GM08714 (cell line): ENCODE results near the gene GRM3.

Source experiments
- H3K4me3 ChIP-seq: fragments of 200-500 bp; sonication (Bioruptor generic); 2 replicates; pipeline ENCODE4 v1.5.1; 2014; ENCODE audit warnings: mild to moderate bottlenecking, low read length, inconsistent platforms
- ZNF274 ChIP-seq: IDR thresholded peaks from 2 replicates; pipeline ENCODE4 v1.6.1; 2012; ENCODE audit warnings: mild to moderate bottlenecking, low read depth, low read length

GRM3 gene

DNA sequence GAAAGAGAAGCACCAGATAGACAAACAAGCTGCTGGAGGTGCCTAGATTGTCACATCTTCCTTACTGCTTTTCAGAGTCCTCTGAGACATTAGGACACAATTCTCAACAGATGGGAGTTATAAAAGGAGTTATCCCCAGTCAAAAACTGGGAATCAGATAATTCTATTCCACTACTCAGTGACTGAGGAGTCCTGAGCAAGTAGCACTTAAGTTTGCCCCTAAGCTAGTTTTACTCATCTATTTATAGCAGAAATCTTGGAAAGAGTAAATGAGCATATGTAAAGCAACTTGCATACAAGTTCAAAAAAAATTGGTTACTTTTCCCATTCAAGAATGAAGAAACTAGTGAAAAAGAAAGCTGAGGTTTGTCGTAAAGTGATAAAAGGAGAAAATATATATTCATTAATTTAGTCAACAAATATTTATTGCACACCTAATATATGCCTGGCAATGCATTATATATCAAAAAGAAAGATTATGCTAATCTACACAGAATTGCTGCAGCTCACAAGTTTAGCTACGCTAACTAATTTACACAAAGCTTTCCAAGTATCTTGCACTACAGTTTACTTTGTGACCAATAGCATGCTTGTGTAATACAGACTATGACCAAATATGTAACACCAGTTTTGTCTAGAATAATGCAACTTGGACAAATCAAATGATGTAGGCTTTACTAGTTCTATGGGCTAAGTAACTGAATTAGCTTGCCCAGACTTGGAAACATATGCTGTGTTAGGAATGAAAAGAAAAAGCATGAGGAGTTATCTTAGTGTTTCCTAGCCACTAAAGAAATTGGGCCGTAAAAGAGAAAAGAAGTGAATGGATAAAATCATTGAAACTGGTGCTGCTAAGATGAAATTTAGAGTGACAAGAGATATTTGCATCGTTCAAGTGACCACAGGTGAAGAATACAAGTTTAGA is 106.3 kb downstream of the GRM3 start:
- no peak for TF ChIP-seq ZNF274
- H3K4me3 ChIP-seq = no peak overlapping the region

DNA sequence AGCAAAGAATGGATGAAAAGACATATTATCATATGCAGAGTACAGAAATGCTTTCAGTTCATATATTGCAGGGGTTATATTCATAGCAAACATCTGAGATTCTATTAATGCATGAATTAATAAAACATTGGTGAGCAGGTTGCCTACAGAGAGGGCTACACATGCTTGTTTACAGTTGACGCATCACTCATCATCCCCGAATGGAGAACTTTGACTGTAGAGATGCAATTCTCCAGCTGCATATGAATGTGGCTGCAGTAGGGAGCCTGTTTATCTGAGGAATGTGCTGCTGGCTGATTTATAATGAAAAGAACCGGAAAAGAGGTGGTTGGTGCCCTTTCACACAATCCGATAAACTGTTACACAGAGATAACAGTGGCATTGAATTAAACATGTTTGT is 116.5 kb downstream of the GRM3 start:
- TF ChIP-seq ZNF274 = no peak
- no peak overlapping the region for H3K4me3 ChIP-seq

DNA sequence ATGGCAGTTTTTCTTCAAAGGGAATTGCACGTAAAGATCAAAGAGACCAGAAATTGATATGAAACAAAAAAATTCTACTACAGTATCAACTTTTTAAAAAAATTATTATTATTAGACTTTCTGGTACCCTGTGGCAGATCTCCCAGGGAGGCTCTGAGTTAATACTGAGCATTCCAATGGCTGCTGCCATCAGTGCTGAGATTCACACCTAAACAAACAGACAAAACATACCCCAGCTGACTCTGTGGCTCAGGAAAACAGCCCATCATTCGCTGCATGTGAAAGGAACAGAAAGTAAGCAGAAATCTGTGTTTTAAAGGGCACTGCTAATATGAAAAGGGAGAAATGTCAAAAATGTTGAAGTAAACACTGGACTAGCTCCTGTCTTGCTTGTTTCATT is 118.4 kb downstream of the GRM3 start:
- no peak overlapping the region for H3K4me3 ChIP-seq
- no peak for TF ChIP-seq ZNF274

GRCh38 chr7:86765931-86766330 is 122.2 kb downstream of the GRM3 start:
- TF ChIP-seq ZNF274 = no peak
- H3K4me3 ChIP-seq = no peak overlapping the region

GRCh38 chr7:86768394-86768793 is 124.7 kb downstream of the GRM3 start:
- no peak overlapping the region for H3K4me3 ChIP-seq
- no peak for TF ChIP-seq ZNF274

GRCh38 chr7:86768967-86769760 is 125.5 kb downstream of the GRM3 start:
- TF ChIP-seq ZNF274 = no peak
- no peak overlapping the region for H3K4me3 ChIP-seq

GRCh38 chr7:86773309-86773708 is 129.6 kb downstream of the GRM3 start:
- TF ChIP-seq ZNF274 = no peak
- no peak overlapping the region for H3K4me3 ChIP-seq

GRCh38 chr7:86775203-86775602 is 131.5 kb downstream of the GRM3 start:
- TF ChIP-seq ZNF274 = no peak
- H3K4me3 ChIP-seq = no peak overlapping the region

GRCh38 chr7:86776136-86776535 is 132.4 kb downstream of the GRM3 start:
- H3K4me3 ChIP-seq = no peak overlapping the region
- no peak for TF ChIP-seq ZNF274

- no peak overlapping the region for H3K4me3 ChIP-seq
- TF ChIP-seq ZNF274 = no peak
Measured at GRCh38 chr7:86778271-86778670, 134.6 kb downstream of the GRM3 start.

GRCh38 chr7:86784765-86785164 is 141.1 kb downstream of the GRM3 start:
- H3K4me3 ChIP-seq = no peak overlapping the region
- no peak for TF ChIP-seq ZNF274

GRCh38 chr7:86785641-86786040 is 141.9 kb downstream of the GRM3 start:
- no peak overlapping the region for H3K4me3 ChIP-seq
- TF ChIP-seq ZNF274 = no peak

DNA sequence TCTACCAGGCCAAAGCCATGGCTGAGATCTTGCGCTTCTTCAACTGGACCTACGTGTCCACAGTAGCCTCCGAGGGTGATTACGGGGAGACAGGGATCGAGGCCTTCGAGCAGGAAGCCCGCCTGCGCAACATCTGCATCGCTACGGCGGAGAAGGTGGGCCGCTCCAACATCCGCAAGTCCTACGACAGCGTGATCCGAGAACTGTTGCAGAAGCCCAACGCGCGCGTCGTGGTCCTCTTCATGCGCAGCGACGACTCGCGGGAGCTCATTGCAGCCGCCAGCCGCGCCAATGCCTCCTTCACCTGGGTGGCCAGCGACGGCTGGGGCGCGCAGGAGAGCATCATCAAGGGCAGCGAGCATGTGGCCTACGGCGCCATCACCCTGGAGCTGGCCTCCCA is 142.7 kb downstream of the GRM3 start:
- TF ChIP-seq ZNF274 = no peak
- no peak overlapping the region for H3K4me3 ChIP-seq

DNA sequence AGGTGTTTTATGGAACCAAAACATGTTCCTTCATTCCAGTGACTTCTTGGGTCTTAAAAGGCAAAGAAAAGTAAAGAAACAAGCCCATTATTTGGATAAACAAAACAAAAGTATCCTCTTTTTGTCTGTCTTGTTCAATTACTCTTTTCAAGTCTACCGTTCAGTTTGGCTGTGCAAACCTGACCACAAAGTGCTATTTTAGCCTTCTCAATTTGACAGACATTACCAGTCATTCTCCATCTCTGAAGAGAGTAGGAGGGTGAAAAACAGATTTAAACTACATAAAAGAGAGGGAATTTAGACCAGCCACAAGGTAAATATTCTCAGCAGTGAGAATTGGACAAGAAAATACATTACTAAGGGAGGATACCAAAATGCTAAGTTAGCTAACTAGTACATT is 145.2 kb downstream of the GRM3 start:
- no peak for TF ChIP-seq ZNF274
- H3K4me3 ChIP-seq = no peak overlapping the region

DNA sequence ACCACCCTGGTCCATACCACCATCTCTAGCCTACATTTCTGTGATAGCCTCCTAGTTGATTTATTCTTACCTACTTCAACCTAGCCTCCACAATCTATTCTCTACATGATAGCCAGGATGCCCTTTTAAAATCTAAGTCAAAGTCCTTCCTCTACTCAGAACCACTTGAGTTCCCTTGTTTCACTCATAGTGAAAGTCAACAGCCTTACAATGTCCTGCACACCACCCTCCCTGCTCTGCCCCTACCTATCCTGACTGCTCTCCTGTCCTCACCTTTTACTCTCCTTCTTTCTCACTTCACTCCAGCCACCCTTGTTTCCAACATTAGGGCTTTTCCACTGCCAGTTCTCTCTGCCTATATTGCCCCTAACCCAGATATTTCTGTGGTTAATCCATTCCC is 146.7 kb downstream of the GRM3 start:
- H3K4me3 ChIP-seq = no peak overlapping the region
- TF ChIP-seq ZNF274 = no peak
